SW480 (cell line): ENCODE data around the gene LZTR1.
A peak's percentile ranks its signal among the peaks of the same experiment; 100 is the strongest.
"Not testable (repeated sequence)": the region's sequence is repeated elsewhere in the genome, so short reads cannot be mapped to it uniquely, and the experiment has no call there.

ENCODE experiments used
- DNase-seq: peaks from one replicate; pipeline ENCODE4 v3.0.0-alpha.2; 2016; ENCODE audit warnings: low spot score

Gene LZTR1

DNA sequence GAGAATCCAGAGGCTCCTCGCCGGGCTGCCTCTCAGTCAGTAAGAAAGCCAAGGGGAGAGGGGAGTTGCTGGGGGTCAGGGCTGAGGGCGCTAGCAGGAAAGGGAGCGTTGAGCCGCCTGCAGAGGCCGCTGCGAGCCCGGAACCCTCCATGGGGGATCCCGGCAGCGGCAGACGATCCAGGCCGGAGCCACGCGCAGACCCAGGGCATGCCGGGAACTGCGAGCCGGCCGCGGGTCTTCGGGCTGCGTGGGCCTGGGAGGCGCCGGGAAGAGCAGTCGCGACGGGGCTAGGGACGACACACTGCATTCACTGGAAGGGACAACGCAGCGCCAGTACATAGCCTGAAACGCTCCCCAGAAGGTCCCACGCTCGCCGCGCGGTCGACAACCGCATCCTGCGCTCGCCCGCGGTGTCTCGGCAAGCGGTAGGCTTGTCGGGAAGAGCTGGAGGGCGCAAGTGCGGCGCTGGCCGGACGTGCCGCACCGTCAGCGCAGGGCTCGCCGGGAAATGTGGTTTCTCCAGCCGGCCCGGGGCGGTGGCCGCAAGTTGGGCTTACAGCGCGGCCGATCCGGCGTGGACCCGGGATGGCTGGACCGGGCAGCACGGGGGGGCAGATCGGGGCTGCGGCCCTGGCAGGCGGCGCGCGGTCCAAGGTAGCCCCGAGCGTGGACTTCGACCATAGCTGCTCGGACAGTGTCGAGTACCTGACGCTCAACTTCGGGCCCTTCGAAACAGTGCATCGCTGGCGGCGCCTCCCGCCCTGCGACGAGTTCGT lies at the start of gene LZTR1:
Gene LZTR1, plus strand, starts transcription at position 511 of the 776 bp plus-strand sequence. Its CDS starts 75 bp downstream, at position 586.
- peak; percentile 81 for DNase-seq

- DNase-seq = no peak
Measured at GRCh38 chr22:20933910-20934309, 48.2 kb upstream of the LZTR1 start.

- DNase-seq = not testable (repeated sequence)
Measured at GRCh38 chr22:20935049-20935448, 47.0 kb upstream of the LZTR1 start.

DNA sequence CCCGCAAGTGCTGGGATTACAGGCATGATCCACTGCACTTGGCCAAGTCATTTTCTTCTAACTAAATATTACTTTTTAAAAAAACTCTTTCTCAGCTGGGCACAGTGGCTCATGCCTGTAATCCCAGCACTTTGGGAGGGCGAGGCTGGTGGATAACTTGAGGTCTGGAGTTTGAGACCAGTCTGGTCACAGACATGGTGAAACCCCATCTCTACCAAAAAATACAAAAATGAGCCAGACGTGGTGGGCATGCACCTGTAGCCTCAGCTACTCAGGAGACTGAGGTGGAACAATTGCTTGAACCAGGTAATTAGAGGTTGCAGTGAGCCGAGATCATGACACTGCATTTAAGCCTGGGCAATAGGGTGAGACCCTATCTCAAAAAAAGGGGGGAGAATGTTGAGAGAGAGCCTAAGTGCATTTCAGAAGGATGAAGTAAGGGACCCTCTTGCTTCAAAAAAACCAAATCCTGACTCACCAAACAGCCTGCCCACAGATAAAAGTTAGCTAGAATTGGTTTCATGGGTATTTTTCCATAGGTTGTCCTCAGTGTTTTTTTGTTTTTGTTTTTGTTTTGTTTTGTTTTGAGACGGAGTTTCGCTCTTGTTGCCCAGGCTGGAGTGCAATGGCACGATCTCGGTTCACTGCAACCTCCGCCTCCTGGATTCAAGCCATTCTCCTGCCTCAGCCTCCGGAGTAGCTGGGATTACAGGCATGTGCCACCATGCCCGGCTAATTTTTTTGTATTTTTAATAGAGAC lies 46.1 kb upstream of the LZTR1 start:
- DNase-seq = not testable (repeated sequence)

DNA sequence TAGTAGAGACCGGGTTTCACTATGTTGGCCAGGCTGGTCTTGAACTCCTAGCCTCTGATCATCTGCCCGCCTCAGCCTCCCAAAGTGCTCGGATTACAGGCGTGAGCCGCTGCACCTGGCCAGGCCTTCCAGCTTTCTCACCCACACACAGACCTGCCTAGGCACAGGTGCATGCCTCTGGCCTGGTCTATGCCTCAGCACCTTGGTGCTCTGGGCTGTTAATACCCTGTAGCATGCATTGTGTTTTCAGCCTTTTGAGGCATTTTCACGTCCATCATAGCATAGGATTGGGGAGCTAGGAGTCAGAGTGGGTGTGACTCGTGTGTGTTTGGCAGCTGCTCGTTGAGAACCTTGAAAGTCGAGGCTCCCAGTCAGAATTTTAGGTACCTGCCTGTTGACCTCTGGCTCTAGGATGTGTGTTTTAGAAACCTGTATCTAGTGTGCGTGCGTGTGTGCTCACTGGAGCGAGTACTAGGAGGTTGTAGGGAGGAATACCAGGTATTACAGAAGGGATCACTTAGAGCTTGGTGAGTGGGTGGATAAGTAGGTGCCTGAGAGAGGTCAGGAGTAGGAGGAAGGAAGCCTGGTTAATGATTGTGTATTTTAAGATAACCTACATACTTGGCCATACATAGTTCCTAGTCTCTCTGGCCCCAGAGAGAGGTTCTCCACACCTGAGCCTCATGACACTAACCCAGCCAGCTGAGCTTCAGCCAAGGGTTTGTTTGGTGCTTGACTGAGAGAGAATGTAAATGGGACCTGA lies 44.9 kb upstream of the LZTR1 start:
- DNase-seq = no peak

- no peak for DNase-seq
Measured at GRCh38 chr22:20937794-20938671, 44.1 kb upstream of the LZTR1 start.

DNA sequence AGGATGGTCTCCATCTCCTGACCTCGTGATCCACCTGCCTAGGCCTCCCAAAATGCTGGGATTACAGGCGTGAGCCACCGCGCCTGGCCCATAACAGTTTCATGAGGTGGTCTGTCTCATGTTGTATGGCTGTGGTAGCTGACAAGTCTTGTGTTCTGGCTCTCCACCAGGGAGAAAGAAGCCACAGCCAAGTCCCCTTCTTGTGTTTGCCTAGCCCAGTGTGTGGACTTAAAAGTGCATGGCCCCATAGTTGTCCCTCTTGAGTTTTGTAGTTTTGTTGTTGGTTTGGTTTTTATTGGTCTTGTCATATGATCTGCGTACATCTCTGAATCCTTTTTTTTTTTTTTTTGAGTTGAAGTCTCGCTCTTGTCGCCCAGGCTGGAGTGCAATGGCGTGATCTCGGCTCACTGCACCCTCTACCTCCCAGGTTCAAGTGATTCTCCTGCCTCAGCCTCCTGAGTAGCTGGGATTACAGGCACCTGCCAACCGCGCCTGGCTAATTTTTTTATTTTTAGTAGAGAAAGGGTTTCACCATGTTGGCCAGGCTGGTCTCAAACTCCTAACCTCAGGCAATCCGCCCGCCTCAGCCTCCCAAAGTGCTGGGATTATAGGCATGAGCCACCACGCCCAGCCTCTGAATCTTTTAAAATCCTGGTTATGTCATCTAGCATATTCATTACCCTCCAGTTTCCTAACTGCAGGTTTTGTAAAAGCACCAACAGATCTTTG lies 42.5 kb upstream of the LZTR1 start:
- not testable (repeated sequence) for DNase-seq

DNA sequence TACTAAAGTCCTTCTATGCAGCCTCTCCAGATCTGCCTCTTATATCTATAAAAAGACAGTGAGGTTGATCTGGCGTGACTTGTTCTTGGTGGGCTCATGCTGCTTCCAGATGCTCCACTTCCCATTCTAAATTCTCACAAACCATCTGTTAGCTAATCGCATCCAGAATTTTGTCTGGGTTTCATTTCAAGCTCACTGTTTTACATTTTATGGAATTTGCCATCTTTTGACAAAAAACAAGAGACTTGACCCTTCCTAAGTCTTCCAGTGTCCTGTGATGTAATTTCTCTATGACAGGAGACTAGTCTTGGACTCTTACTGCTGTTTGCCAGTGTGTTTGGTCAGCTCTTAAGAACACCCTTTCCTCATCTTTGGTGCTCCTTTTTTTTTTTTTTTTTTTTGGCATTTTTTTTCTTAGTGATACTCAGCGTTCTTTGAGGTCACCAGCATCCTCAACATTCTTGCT lies 41.9 kb upstream of the LZTR1 start:
- no peak for DNase-seq

DNA sequence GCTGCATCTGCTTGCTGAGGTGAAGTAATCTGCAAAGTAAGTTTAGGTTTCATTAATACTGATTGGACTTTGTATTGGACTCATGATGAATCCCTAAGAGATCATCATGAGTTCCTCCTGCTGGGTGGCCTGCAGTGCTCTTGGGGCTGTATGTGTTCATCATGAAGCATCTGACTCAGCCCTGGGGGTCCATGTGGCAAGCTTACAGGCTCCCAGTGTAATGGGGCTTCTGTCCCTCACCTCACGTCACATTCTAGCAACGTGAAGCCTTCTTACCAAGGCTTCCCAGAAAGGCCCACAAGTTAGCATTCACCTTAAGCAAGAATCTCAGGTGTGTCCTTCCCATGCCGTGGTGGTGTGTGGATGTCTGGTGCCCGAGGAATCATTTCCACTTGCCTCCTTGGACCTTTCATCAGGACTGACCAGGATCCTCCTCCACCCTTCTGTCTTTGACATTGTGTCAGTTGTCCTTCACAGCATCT lies 41.2 kb upstream of the LZTR1 start:
- DNase-seq = no peak

GRCh38 chr22:20942203-20942902 lies 39.7 kb upstream of the LZTR1 start:
- DNase-seq = not testable (repeated sequence)

DNA sequence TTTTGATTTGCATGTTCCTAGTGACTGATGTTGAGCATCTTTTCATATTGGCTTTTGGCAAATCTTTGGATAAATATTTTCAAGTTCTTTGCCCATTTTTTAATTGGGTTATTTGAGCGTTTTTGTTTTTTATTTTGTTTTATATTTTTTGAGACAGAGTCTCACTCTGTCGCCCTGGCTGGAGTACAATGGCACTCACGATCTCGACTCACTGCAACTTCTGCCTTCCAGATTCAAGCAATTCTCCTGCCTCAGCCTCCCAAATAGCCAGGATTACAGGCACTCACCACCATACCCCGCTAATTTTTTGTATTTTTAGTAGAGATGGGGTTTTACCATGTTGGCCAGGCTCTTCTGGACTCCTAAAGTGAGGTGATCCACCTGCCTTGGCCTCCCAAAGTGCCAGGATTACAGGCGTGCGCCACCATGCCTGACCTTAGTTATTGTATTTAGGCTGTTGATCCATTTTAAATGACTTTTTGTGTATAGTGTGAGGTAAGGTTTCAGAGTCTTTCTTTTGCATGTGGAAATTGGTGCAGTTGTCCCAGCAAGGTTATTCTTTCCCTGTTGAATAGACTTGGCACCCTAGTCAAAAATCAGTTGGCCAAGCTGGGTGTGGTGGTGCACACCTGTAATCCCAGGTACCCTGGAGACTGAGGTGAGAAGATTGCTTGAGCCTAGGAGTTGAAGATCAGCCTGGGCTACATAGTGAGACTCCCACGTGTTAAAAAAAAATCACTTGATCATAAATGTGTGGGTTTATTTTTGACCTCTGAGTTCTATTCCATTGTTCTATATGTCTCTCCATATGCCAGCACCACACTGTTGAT lies 38.8 kb upstream of the LZTR1 start:
- DNase-seq = no peak

DNA sequence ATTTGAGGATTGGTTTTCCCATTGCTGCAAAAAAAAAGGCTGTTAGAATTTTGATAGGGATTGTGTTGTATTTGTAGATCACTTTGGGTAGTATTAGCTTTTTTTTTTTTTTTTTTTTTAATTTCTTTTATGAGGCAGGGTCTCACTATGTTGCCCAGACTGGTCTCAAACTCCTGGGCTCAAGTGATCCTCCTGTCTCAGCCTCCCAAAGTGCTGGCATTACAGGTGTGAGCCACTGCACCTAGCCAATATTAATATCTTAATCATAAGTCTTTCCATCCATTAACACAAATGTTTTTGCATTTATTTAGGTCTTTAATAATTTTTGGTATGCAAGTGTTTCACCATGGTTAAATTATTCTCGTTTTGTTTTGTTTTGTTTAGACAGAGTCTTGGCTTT lies 38.1 kb upstream of the LZTR1 start:
- no peak for DNase-seq

GRCh38 chr22:20945578-20945934 lies 36.5 kb upstream of the LZTR1 start:
- no peak for DNase-seq

DNA sequence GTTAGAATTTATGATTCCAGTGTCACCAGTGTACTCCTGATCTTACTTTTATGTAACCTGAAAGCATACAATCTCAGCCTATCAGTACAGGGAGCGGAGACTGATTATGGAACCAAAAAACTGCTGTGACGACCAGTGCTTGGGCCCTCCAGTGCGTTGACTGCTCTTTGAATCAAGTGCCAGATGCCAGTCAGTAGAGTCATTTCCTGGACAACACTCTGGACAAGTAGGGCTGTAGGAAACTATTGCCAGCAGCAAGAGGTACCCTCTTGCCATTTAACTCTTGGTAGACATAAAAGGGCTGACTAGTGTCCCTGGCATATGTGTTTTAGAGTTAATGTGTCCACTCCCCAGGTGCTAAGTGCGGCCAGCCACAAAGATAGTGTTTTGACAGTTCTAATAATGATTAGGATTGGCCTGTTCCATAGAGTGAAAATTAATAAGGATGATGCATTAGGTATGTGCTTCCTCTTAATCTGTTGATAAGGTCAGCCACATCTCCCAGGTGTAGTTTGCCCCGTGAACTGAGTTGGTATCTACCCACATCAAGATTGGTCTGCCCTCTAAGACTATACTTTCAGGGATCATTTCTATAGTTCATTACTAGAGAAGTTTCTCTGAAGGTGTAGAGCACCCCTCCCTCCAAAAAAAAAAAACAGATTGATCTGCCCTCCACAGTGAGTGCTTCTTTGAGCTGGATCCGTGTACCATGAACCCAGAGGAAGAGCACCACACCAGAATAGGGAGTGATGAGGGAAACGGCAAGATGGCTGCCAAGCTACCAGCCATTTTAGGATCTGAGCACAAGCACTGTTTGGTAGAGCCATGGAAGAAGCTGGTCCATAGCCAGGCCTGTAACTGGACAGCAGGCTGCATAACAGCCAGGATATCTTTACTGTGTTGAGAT lies 35.8 kb upstream of the LZTR1 start:
- DNase-seq = no peak

GRCh38 chr22:20946991-20947390 lies 35.1 kb upstream of the LZTR1 start:
- no peak for DNase-seq

DNA sequence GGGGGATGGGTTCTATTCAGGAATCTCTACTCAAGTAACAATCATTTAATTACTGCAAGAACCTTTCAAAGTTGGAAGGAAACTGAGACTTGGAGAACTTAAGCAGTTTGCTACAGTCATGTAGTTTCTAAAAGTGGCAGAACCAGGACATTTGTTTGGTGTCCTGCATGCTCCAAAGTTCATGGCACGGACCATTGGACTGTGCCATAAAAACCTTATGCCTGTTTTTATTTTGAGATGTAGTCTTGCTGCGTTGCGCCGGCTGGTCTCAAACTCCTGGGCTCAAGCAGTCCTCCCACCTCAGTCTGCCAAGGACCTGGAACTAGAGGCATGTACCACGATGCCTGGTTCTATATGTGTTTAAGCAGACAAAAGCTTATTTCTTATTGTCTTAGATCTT lies 33.6 kb upstream of the LZTR1 start:
- no peak for DNase-seq

GRCh38 chr22:20948989-20949388 lies 33.1 kb upstream of the LZTR1 start:
- DNase-seq = no peak

DNA sequence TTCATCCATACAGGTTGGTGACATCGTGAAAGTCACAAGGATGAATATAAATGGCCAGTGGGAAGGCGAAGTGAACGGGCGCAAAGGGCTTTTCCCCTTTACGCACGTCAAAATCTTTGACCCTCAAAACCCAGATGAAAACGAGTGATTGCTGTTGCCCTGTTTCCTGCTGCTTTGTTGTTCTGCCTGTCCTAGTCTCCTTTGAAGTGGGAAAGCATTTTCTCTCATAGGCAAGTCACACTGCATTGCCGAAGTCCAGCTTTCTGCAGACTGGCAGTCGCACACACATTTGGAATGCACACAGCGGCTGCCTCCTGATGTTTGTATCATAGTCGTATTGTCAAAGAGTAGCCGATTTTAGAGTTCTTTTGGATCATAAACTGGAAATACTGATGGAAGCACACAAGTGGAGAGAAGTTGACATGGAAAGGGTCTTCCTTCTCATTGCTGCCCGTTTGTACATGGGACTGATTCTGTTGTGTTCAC lies 32.4 kb upstream of the LZTR1 start:
- peak; percentile 66 for DNase-seq
